Mucosa of descending colon (tissue), 3 donors: ENCODE results near the gene AKAP13. TPM values are rescaled to one million over a fixed set of nuclear protein-coding genes. Genes with fewer than 3 reads are reported as not detected.

Source experiments
- ATAC-seq: fragments of 200-7000 bp; cut with Tn5 transposase; one replicate; pipeline ENCODE4 v1.9.1; 2020; ENCODE audit warnings: mild to moderate bottlenecking, moderate library complexity
- DNase-seq, 3 donors: peaks; one replicate each; pipeline ENCODE4 v3.0.0-alpha.2; 2020
- H3K36me3 ChIP-seq: fragments of 200-600 bp; one replicate; pipeline ENCODE4 v1.8.0; 2021; ENCODE audit warnings: low read depth, mild to moderate bottlenecking
- H3K4me1 ChIP-seq: fragments of 200-600 bp; one replicate; pipeline ENCODE4 v1.8.0; 2021; ENCODE audit warnings: low read depth, mild to moderate bottlenecking
- H3K4me3 ChIP-seq: fragments of 200-600 bp; one replicate; pipeline ENCODE4 v1.8.0; 2021; ENCODE audit warnings: mild to moderate bottlenecking
- H3K9me3 ChIP-seq: fragments of 200-600 bp; one replicate; pipeline ENCODE4 v1.8.0; 2021; ENCODE audit warnings: mild to moderate bottlenecking
- intact Hi-C, 2 donors: fragments of 100-400 bp; cut with DNase I in 1 of 2; cut with micrococcal nuclease in 1 of 2; formaldehyde crosslinking; loops; one replicate each; pipeline versions ENCODE4 v1.11.0 to v1.11.1; 2022; cut with DNase I, micrococcal nuclease
- total RNA-seq, 3 donors: library from RNA; stranded (reverse); fragmentation: NEBNext Ultra II Directional in 2 of 3; extraction: Animal tissue kit (Norgen Biotek cat#: 25700) in 2 of 3; gene quantifications; one replicate each; pipeline versions ENCODE4 v1.2.1 to v1.2.4, GENCODE V29; 2021 to 2023
- TF ChIP-seq, protein P1 (sequence below): fragments of 200-600 bp; IDR thresholded peaks from one replicate; pipeline ENCODE4 v1.8.0; 2022; ENCODE audit warnings: antibody characterized with exemption, mild to moderate bottlenecking
- donor health status: DM: no; HTN: no; CAD: no; lungs with moderate emphysema.
- donor health status: DM: no; HTN: no; CAD: no.
- donor health status: DM: no; HTN: yes; CAD: no.

The AKAP13 gene
- total RNA-seq, 3 donors from 2014 or later: 141 to 173 (median 150) TPM

DNA sequence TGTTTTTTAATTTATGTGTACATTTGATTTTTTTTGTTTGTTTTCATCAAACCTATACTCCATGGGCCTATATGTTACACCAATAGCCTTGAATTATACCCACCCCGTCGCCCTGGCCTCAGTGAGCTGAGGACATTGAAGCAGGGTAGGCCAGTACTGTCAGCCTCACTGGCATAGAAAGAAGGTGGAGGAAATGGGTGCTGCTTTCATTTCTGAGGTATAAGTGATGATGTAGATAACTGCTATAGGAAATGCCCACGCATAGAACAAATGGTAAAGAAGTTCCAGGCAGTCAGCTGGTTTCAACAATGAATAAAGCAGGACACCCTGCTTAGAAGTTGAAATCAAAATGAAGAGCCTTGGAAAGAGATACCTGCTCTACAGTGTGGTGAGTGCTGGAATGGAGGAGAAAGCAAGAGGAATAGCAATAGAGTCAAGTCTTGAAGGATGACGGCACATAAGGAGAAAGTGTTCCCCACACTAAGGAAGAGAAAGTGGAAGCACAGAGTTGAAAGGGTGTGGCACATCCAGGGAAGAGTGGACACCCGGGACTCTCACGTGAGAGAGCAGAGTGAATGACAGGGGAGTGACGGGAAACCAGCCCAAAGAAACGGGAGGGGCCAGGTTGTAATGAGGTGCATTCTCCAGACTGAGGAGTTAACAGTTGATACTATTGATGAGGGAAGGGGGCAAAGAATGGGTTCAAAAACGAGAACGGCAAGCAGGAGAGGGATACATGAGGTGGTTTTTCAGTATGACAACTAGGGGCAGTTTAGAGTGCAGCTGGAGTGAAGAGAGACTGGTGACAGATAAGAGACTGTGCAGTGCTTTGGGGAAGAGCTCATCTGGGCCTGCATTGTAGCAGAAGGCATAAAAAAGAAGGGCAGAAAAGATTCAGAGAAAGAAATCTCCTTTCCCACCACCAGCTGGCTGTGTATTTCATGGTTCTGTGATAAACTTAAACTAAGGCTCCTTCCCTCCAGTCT lies 343.9 kb downstream of the AKAP13 start:
- Histone ChIP-seq H3K4me3 (no peak overlapping the region), H3K4me1 (peaks cover 10% of the 10 kb centered on the region), H3K9me3 (no peaks in the 10 kb centered on the region), H3K36me3 (no peaks in the 10 kb centered on the region)
- DNase-seq (peak in 1 of 3 donors; percentile 57), ATAC-seq (peak; percentile 86)
- intact Hi-C loops: no loop called here
- TF ChIP-seq, protein P1, sequence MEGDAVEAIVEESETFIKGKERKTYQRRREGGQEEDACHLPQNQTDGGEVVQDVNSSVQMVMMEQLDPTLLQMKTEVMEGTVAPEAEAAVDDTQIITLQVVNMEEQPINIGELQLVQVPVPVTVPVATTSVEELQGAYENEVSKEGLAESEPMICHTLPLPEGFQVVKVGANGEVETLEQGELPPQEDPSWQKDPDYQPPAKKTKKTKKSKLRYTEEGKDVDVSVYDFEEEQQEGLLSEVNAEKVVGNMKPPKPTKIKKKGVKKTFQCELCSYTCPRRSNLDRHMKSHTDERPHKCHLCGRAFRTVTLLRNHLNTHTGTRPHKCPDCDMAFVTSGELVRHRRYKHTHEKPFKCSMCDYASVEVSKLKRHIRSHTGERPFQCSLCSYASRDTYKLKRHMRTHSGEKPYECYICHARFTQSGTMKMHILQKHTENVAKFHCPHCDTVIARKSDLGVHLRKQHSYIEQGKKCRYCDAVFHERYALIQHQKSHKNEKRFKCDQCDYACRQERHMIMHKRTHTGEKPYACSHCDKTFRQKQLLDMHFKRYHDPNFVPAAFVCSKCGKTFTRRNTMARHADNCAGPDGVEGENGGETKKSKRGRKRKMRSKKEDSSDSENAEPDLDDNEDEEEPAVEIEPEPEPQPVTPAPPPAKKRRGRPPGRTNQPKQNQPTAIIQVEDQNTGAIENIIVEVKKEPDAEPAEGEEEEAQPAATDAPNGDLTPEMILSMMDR: no peak

DNA sequence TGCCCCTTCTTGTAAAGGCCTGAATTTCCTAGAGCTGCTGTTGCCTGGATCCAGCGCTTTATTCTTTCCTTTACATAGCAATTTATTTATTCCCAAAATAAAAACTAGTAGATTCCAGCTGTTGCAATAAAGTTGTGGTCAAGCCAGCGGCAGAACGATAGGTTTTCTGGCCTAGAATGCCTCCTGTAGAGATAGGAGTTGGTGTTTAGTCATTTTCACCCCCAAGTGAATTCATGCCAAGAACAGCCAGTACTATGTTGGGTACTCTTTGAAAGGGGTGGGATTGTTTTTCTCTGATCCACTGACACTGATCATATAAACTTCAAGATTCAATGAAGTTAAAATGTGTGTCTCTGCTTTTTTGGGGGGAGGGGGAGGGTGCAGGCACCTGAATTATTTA lies 344.6 kb downstream of the AKAP13 start:
- Histone ChIP-seq H3K4me1 (peaks cover 10% of the 10 kb centered on the region), H3K9me3 (no peaks in the 10 kb centered on the region), H3K36me3 (no peaks in the 10 kb centered on the region), H3K4me3 (no peak overlapping the region)
- TF ChIP-seq, protein P1: no peak
- ATAC-seq (no peak), DNase-seq (no peak)
- intact Hi-C loops: no loop called here

DNA sequence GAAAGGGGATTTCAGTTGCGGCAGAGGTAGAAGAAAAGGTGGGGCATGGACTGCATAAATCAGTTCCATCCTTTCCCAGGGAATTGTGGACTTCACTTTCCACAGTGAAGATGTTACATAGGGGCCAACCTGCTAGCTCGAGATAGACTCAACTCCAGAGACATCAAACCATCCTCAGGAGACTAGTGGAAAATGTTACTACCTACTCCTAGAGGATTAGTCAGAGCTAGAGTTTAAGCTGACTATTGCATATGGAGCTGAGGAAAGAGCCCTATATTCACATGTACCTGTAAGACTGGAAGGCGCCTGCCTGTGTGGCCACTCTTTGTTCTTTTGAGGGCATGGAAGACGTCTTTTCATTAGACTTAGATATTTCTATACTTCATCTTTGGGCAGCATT lies 345.2 kb downstream of the AKAP13 start:
- Histone ChIP-seq H3K4me1 (peaks cover 10% of the 10 kb centered on the region), H3K36me3 (no peaks in the 10 kb centered on the region), H3K9me3 (no peaks in the 10 kb centered on the region), H3K4me3 (no peak overlapping the region)
- intact Hi-C loops: no loop called here
- DNase-seq (no peak), ATAC-seq (no peak)
- TF ChIP-seq, protein P1: no peak

DNA sequence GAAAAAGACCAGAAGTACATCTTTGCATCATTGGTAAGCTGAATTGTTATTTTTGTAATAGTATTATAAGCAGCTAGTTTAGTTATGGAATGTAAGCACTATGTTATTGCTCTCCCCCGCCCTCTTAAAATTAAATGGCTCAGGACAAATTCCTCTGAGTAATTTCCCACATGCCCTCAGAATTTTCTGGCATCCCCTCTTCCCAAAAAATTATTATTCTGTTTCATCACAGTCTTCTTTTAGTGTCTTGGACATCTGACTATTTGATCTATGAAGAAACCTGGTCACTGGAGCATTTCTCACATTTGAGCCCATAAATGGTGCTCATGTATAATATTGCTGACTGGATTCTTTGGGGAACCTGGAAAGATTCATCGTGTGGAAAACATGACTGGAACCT lies 346.1 kb downstream of the AKAP13 start:
- Histone ChIP-seq H3K4me3 (no peak overlapping the region), H3K9me3 (no peaks in the 10 kb centered on the region), H3K4me1 (peaks cover 10% of the 10 kb centered on the region), H3K36me3 (no peaks in the 10 kb centered on the region)
- ATAC-seq (no peak), DNase-seq (no peak)
- TF ChIP-seq, protein P1: no peak
- intact Hi-C loops: no loop called here

DNA sequence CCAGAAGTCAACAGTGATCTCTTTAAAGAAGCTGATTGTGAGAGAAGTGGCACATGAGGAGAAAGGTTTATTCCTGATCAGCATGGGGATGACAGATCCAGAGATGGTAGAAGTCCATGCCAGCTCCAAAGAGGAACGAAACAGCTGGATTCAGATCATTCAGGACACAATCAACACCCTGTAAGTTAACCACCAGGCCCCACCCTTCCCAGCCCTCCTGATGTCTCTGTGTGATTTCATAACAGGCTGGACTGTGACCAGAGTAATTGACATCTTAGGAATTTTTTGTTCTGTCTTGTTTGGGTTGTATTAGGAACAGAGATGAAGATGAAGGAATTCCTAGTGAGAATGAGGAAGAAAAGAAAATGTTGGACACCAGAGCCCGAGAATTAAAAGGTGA lies 346.7 kb downstream of the AKAP13 start:
- TF ChIP-seq, protein P1: no peak
- peak in 1 of 3 donors; percentile 62 for DNase-seq
- no peaks in the 10 kb centered on the region for H3K9me3 ChIP-seq
- no peak overlapping the region for H3K4me3 ChIP-seq
- H3K4me1 ChIP-seq: peaks cover 10% of the 10 kb centered on the region
- peak; percentile 54 for ATAC-seq
- intact Hi-C loops: no loop called here
- H3K36me3 ChIP-seq: no peaks in the 10 kb centered on the region
